Central memory CD8-positive, alpha-beta T cell (primary cell): ENCODE data around the gene OTUD5.
A peak's percentile ranks its signal among the peaks of the same experiment; 100 is the strongest.

Experiments used
- ATAC-seq: fragments of 150-1000 bp; cut with Tn5 transposase; replicated peaks from 2 replicates; pipeline ENCODE4 v1.10.0; 2022; ENCODE audit warnings: mild to moderate bottlenecking, moderate FRiP score, moderate number of reproducible peaks; ENCODE audit not compliant: poor library complexity, severe bottlenecking; ENCODE audit errors: extremely low read depth
- DNase-seq, 2 donors: peaks; one replicate each; pipeline ENCODE4 v3.0.0; 2021; ENCODE audit warnings: low spot score in 2 of 2
- H3K27ac Mint-ChIP-seq: one replicate; pipeline ENCODE4 v1.8.0; 2022; ENCODE audit warnings: low read depth, mild to moderate bottlenecking, moderate library complexity, mixed read lengths
- H3K27me3 Mint-ChIP-seq: one replicate; pipeline ENCODE4 v1.8.0; 2022; ENCODE audit warnings: mixed read lengths
- H3K36me3 Mint-ChIP-seq: one replicate; pipeline ENCODE4 v1.8.0; 2022; ENCODE audit warnings: mild to moderate bottlenecking, moderate library complexity, mixed read lengths; ENCODE audit not compliant: insufficient read depth
- H3K4me1 Mint-ChIP-seq: one replicate; pipeline ENCODE4 v1.8.0; 2022; ENCODE audit warnings: mixed read lengths
- H3K4me3 Mint-ChIP-seq: one replicate; pipeline ENCODE4 v1.8.0; 2022; ENCODE audit warnings: mild to moderate bottlenecking, moderate library complexity, mixed read lengths
- H3K9me3 Mint-ChIP-seq: one replicate; pipeline ENCODE4 v1.8.0; 2022; ENCODE audit warnings: mixed read lengths

The OTUD5 gene

DNA sequence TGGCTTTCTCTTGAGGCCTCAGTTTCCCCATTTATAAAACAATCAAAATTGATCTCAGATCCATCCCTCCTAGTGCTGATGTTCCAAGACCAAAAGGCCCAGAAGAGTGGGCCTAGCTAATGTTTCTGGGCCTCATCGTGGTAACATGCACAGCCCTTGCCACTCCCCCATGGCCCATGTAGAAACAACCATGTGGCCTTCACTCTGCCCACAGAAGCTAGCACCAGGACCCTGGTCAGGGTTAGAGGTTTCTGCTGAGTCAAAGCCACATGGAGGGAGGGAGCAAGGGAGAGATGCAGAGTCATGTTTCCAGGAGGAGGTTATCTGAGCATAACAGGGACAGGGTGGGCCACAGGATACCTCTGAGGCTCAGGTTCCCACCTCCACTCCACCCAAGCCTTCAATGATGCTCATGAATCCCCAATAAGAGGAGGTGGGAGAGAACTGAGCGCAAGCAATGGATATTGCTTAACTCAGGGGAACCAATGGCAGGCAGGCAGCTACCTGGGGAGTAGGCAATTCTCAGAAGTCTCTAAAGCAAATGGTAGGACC lies 16.9 kb downstream of the OTUD5 start:
- Mint-ChIP-seq H3K9me3 (no peaks in the 10 kb centered on the region), H3K4me3 (peak overlapping the region; percentile 80), H3K27ac (peak overlapping the region; percentile 95), H3K4me1 (peaks cover 79% of the 10 kb centered on the region), H3K36me3 (peaks cover 24% of the 10 kb centered on the region), H3K27me3 (no peaks in the 10 kb centered on the region)
- DNase-seq: no peak
- ATAC-seq: no peak

DNA sequence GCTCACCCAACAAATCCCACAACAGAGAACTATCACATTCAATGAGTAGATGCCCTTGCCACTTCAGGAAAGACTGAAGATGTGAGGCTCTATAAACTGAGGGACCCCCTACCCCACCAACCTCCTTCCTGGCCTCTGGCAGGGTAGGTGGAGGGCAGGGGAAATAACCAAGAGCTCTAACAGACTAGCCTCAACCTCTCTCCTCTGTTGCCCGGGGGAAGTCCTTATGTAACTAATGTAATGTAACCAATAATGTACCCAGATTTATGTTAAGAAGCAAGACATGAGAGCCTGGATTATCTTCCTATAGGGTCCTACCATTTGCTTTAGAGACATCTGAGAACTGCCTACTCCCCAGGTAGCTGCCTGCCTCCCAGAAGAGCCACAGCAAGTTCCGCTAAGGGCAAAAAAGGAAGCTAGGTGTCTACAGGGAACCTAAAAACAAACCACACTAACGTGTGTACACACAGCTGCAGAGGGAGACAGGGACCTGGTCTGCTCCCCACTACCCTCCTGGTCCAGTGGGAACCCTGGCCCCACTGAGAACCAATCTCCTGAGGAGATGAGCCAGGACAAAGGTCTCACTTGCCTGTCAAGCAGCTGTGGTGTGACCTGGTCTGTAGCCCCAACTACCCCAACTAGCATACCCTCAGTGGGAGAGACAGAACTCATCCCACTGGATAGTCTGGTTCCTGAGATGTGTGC lies 17.7 kb downstream of the OTUD5 start:
- Mint-ChIP-seq H3K27ac (peak overlapping the region; percentile 95), H3K4me1 (peaks cover 86% of the 10 kb centered on the region), H3K36me3 (peaks cover 27% of the 10 kb centered on the region), H3K27me3 (no peaks in the 10 kb centered on the region), H3K4me3 (peak overlapping the region; percentile 80), H3K9me3 (no peaks in the 10 kb centered on the region)
- no peak for DNase-seq
- peak; percentile 6 for ATAC-seq

DNA sequence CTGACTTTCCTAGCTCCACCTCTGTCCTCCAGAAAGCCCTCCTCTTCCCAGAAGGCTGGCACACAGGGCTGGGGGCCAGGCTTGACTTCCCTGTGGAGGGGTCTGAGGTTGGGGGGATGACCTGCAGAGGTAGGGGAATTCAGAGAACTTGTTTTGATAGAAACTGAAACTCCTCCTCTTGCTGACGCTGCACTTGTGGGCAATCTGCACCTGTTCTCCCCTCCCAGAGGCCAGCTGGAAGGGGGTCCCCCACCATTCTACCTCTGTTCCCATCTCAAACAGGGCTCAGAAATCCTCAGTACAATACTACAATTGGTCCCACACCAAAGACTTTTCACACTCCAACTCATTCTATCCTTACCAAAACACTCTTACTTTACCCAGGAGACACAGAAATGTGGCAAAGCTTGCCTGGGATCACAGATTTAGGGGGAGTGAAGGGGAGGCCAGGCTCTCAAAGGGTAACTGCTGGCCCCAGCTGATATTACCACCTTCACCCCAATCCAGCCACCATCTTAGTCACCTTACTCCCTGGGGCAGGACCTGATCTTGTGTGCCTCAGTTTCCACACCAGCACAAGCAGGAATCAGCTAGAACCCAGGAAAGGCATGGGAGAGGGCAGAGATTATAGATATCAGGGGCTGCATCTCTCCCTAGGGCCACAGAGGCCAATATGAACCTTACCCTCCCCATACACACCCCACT lies 18.5 kb downstream of the OTUD5 start:
- Mint-ChIP-seq H3K4me3 (peak overlapping the region; percentile 80), H3K9me3 (no peaks in the 10 kb centered on the region), H3K27ac (peak overlapping the region; percentile 95), H3K27me3 (no peaks in the 10 kb centered on the region), H3K36me3 (peaks cover 29% of the 10 kb centered on the region), H3K4me1 (peaks cover 87% of the 10 kb centered on the region)
- ATAC-seq (peak; percentile 26), DNase-seq (peak in 1 of 2 donors; percentile 56)

DNA sequence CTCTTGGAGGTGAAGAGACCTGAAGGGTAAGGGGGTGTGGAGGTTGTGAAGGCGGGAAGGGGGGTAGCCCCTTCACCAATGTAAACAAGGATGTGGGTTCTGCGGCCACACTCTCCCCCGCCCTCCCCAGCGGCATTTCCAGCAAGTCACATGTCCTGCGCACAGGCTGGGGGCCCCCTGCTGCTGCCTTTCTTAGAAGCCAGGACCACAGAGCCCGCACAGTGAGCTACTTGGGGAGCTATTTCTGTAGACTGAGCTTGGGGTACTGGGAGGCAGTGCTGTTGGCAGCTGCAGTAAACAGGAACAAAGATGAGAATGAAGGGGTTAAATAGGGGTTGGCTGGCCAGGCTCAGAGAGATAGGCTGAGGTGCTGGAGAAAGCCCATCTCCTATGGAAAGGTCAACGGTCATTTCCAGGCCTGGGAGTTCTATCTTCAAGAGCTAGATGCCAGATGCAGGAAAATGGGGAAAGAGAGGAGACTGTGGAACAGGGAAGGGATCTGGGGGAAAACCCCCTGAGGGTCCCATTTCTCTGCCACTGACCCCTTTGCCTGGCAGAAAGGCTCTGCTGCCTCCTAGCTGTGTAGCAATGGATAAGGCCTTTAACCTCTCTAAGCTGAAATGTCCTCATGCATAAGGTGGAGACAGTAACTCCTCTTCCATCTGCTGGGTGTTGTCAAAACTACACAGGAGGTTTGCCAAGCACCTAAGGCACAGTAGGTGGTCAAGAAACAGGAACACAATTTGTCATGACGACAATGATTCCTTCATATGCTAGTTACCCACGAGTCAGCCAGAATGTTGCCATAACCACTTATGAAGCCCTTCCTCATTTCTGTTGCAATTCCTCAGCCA lies 20.1 kb downstream of the OTUD5 start:
- no peaks in the 10 kb centered on the region for H3K9me3 Mint-ChIP-seq
- DNase-seq: peak; percentile 61 to 84
- peaks cover 75% of the 10 kb centered on the region for H3K4me1 Mint-ChIP-seq
- H3K4me3 Mint-ChIP-seq: peak overlapping the region; percentile 80
- peak; percentile 82 for ATAC-seq
- H3K36me3 Mint-ChIP-seq: peaks cover 35% of the 10 kb centered on the region
- H3K27me3 Mint-ChIP-seq: no peaks in the 10 kb centered on the region
- H3K27ac Mint-ChIP-seq: peak overlapping the region; percentile 95

DNA sequence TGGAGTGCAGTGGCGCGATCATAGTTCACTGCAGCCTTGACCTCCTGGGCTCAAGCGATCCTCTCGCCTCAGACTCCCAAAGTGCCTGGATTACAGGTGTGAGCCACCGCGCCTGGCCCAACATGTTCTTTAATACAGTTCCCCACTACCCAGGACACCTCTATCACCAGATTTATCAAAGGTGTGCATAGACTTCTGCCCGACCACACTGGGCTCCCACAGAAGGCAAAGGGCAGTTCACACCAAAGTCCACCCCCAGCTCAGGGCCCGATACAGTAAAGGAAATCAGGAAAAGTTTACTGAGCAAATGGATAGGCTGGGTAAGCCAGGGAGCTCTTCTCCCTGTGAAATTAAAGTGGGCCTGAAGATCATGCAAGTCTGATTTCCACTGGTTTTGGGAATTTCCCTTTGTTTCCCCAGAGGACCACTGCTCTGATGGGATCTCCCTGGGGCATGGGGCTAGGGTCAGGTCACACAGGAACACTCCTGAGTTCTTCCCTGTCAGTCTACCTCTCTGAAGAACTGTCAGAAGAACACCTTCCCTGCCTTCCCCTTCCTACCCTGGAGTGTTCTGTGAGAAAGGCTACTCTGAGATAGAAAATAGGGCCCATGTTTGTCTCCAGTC lies 20.9 kb downstream of the OTUD5 start:
- H3K27me3 Mint-ChIP-seq: no peaks in the 10 kb centered on the region
- ATAC-seq (no peak), DNase-seq (no peak)
- H3K4me1 Mint-ChIP-seq: peaks cover 68% of the 10 kb centered on the region
- peaks cover 36% of the 10 kb centered on the region for H3K36me3 Mint-ChIP-seq
- H3K4me3 Mint-ChIP-seq: peak overlapping the region; percentile 80
- H3K9me3 Mint-ChIP-seq: no peaks in the 10 kb centered on the region
- H3K27ac Mint-ChIP-seq: peak overlapping the region; percentile 95

DNA sequence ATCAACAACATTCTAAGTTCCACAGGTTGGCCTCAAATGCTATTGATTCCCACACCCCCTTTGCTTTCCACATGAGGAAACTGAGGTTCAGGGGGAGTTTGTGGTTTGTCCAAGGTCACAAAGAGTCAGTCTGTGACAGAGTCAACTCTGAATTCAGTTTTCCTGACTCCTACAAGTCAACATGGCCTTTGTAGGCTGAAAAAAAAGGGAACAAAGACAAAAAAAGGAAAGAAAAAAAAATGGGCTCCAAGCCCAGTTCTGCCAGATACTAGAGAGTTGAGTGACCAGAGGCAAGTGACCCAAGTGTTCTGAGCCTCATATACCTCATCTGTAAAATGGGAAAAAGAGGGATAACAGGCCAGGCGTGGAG lies 22.1 kb downstream of the OTUD5 start:
- DNase-seq (no peak), ATAC-seq (no peak)
- Mint-ChIP-seq H3K4me1 (peaks cover 59% of the 10 kb centered on the region), H3K9me3 (no peaks in the 10 kb centered on the region), H3K27ac (peak overlapping the region; percentile 46), H3K27me3 (no peaks in the 10 kb centered on the region), H3K4me3 (no peak overlapping the region), H3K36me3 (peaks cover 38% of the 10 kb centered on the region)

DNA sequence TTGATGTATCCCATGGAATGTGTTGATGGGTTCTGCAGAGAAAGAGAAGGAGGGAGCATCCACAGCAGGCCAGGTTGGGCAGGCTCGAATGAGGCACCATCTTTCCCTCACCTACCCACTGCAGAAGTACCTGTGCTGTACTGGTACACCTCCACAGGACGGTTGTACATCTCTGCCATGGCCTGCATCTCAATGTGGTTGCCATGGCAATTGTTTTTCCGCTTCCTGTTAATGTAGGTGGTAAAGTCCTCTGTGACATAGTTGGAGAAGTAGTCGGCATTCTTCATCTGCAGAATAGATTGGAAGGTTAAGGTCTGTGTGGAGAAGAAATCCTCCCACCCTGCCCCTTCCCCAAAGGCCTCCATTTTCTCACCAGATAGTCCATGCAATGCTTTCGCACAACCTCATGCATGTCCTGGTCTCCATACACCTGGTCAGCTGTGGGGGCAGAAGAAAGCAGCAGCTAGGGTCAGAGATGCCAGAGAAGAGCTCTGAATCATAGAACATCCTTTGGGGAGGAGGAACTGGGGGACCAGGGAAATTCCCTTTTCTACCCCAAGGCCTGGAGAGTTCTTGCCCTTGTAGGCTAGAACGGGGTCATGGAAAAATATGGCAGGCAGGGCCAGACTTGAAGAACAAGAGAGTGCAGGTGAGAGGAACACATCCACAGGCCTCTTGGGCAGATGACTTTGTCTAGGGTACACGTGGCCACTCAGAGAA lies 22.7 kb downstream of the OTUD5 start:
- DNase-seq (no peak), ATAC-seq (no peak)
- H3K27ac Mint-ChIP-seq: peak overlapping the region; percentile 46

DNA sequence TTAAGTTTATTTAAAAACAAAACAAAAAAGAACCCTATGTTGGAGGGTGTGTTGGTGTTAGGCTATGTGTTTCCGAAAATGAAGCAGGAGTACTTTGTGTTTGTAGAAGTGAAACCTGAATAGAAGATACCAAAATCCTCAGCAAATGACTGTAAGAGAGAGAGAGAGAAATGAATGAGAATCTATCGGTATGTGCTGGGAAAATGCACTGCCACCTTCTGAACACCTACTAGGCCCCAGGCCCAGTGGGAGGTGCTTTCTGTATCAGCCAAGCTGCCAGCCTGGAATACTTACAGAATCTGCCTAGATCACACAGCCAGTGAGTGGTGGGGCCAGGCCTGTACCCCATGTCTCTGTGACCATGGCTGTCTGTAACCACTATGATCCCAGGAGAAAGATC lies 23.6 kb downstream of the OTUD5 start:
- H3K4me1 Mint-ChIP-seq: peaks cover 44% of the 10 kb centered on the region
- DNase-seq (no peak), ATAC-seq (no peak)
- peak overlapping the region; percentile 46 for H3K27ac Mint-ChIP-seq
- no peaks in the 10 kb centered on the region for H3K9me3 Mint-ChIP-seq
- H3K27me3 Mint-ChIP-seq: no peaks in the 10 kb centered on the region
- no peak overlapping the region for H3K4me3 Mint-ChIP-seq
- peaks cover 39% of the 10 kb centered on the region for H3K36me3 Mint-ChIP-seq

More for the DNA sequence above, 22.7 kb downstream of the OTUD5 start:
- Mint-ChIP-seq H3K4me3 (no peak overlapping the region), H3K27me3 (no peaks in the 10 kb centered on the region), H3K36me3 (peaks cover 39% of the 10 kb centered on the region), H3K9me3 (no peaks in the 10 kb centered on the region), H3K4me1 (peaks cover 54% of the 10 kb centered on the region)

DNA sequence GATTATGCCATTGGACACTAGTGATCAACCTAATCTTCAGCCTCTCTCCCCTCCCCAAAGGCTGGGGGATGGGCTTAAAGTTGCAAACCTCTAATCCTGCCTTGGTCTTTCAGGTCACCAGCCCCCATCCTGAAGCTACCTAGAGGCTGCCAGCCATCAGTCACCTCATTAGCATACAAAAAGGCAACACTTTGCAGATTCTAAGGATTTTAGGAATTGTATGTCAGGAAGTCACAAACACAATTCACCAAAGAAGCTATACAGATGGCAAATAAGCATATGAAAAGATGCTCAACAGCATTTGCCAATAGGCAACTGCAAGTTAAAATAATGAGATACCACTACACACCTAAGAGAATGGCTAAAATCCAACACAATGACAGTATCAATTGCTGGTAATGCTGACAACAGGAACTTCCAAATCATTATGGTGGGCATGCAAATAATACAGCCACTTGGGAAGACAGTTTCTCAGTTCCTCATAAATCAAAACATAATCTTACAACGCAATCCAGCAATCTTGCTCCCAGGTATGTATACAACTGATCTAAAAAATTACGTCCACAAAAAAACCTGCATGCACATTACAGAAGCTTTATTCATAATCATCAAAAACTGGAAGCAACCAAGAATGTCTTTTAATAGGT lies 29.5 kb downstream of the OTUD5 start:
- DNase-seq (no peak), ATAC-seq (no peak)
- peaks cover 8% of the 10 kb centered on the region for H3K4me1 Mint-ChIP-seq

DNA sequence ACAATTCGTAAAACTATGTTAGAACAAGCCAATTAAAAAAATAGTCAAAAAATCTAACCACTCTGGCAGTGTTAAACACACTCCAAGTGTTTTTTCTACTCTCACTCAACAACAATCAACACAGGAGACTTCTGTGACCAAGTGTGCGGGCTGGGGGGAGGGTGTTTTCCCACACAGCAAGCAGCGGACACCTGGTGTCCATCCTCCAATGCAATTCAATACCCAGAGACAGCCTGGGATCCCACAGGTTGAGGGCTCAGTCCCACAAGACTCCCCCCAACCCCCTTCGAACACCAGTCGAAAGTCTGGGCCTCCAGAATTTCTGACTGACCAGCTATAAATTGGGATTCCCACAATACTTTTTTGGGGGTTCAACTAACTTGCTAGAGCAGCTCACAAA lies 30.3 kb downstream of the OTUD5 start:
- H3K4me3 Mint-ChIP-seq: no peak overlapping the region
- H3K27me3 Mint-ChIP-seq: no peaks in the 10 kb centered on the region
- H3K4me1 Mint-ChIP-seq: peaks cover 8% of the 10 kb centered on the region
- H3K36me3 Mint-ChIP-seq: peaks cover 28% of the 10 kb centered on the region
- no peak overlapping the region for H3K27ac Mint-ChIP-seq
- no peak for ATAC-seq
- no peaks in the 10 kb centered on the region for H3K9me3 Mint-ChIP-seq
- no peak for DNase-seq

More for the DNA sequence above, 29.5 kb downstream of the OTUD5 start:
- H3K36me3 Mint-ChIP-seq: peaks cover 29% of the 10 kb centered on the region
- no peaks in the 10 kb centered on the region for H3K9me3 Mint-ChIP-seq
- no peak overlapping the region for H3K4me3 Mint-ChIP-seq
- no peak overlapping the region for H3K27ac Mint-ChIP-seq
- no peaks in the 10 kb centered on the region for H3K27me3 Mint-ChIP-seq

DNA sequence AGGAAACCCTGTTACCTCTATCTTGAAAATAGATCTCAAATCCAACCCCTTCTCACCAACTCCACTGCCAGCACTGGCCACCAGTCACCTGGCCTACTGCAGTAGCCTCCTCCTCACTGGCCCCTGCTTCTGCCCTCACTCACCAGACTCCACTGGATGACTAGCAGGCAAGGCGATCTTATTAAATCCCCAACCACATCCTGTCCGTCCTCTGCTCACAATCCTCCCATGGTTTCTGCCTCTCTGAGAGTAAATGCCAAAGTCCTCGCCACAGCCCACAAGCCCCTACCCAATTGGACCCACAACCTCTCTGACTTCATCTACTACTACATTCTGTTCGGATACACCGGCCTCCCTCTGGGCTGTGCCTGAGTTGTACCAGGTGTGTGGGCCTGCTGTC lies 33.1 kb downstream of the OTUD5 start:
- ATAC-seq (no peak), DNase-seq (no peak)
- Mint-ChIP-seq H3K27ac (peak overlapping the region; percentile 8), H3K27me3 (no peaks in the 10 kb centered on the region), H3K9me3 (no peaks in the 10 kb centered on the region), H3K4me3 (no peak overlapping the region), H3K36me3 (peaks cover 29% of the 10 kb centered on the region), H3K4me1 (peaks cover 24% of the 10 kb centered on the region)
